Activated CD4-positive, alpha-beta T cell treated with anti-CD3 and anti-CD28 coated beads, Interleukin-2, amount 10 ng/mL, durations not matched to agents 24 days and 14 days (primary cell): ENCODE measurements around the gene HOMEZ. TPM values are rescaled to one million over a fixed set of nuclear protein-coding genes. Genes with fewer than 3 reads are reported as not detected.
"Not testable (repeated sequence)": the region's sequence is repeated elsewhere in the genome, so short reads cannot be mapped to it uniquely, and the experiment has no call there.

Experiments
- DNase-seq: peaks from one replicate; pipeline ENCODE4 v3.0.0; 2022
- H3K27ac Mint-ChIP-seq: one replicate; pipeline ENCODE4 v1.8.0; 2022; ENCODE audit warnings: mild to moderate bottlenecking, mixed read lengths
- H3K27me3 Mint-ChIP-seq: one replicate; pipeline ENCODE4 v1.8.0; 2022; ENCODE audit warnings: mixed read lengths
- H3K36me3 Mint-ChIP-seq: one replicate; pipeline ENCODE4 v1.8.0; 2022; ENCODE audit warnings: low read depth, mild to moderate bottlenecking, mixed read lengths
- H3K4me1 Mint-ChIP-seq: one replicate; pipeline ENCODE4 v1.8.0; 2021; ENCODE audit warnings: mixed read lengths
- H3K4me3 Mint-ChIP-seq: one replicate; pipeline ENCODE4 v1.8.0; 2022; ENCODE audit warnings: mild to moderate bottlenecking, moderate library complexity, mixed read lengths
- H3K9me3 Mint-ChIP-seq: one replicate; pipeline ENCODE4 v1.8.0; 2021; ENCODE audit warnings: mixed read lengths
- intact Hi-C: fragments of 100-400 bp; cut with micrococcal nuclease; formaldehyde crosslinking; loops from one replicate; pipeline ENCODE4 v1.15.1; 2023
- total RNA-seq: library from RNA; stranded (reverse); gene quantifications from 2 replicates; pipeline ENCODE4 v1.2.3, GENCODE V29; 2022

The HOMEZ gene
- total RNA-seq, result 12.9 and 13.5 TPM in 2 replicates

GRCh38 chr14:23286020-23286901, at the start of gene HOMEZ:
Gene HOMEZ (minus strand): TSS chr14:23286132. CDS start chr14:23285952, 180 bp downstream.
- intact Hi-C loops, result loop anchor here (1.0 to 5.0 kb wide), 4 partner anchors 9 to 189 kb away; partner anchors contain the start of genes ACIN1, C14orf119 and PABPN1
- Mint-ChIP-seq H3K36me3 (peaks cover 12% of the 10 kb centered on the region), H3K4me1 (peaks cover 20% of the 10 kb centered on the region), H3K27ac (peak within 1 kb of the TSS; percentile 94), H3K4me3 (peak within 1 kb of the TSS; percentile 99), H3K9me3 (no peaks in the 10 kb centered on the region), H3K27me3 (no peaks in the 10 kb centered on the region)
- peak; percentile 99 for DNase-seq

GRCh38 chr14:23335623-23336022, 49.7 kb upstream of the HOMEZ start:
- peaks cover 3% of the 10 kb centered on the region for H3K9me3 Mint-ChIP-seq
- intact Hi-C loops, result no loop called here
- no peak for DNase-seq
- no peaks in the 10 kb centered on the region for H3K4me1 Mint-ChIP-seq
- no peak overlapping the region for H3K4me3 Mint-ChIP-seq
- no peak overlapping the region for H3K27ac Mint-ChIP-seq
- H3K27me3 Mint-ChIP-seq, result peaks cover 25% of the 10 kb centered on the region
- no peaks in the 10 kb centered on the region for H3K36me3 Mint-ChIP-seq

GRCh38 chr14:23327947-23328744, 42.2 kb upstream of the HOMEZ start:
- H3K4me1 Mint-ChIP-seq, result peaks cover 5% of the 10 kb centered on the region
- DNase-seq, result peak; percentile 88
- H3K4me3 Mint-ChIP-seq, result no peak overlapping the region
- no peaks in the 10 kb centered on the region for H3K9me3 Mint-ChIP-seq
- H3K27ac Mint-ChIP-seq, result no peak overlapping the region
- intact Hi-C loops, result loop anchor here (1.0 to 2.0 kb wide), 4 partner anchors 25 to 235 kb away; partner anchors contain the start of gene SLC22A17
- peaks cover 30% of the 10 kb centered on the region for H3K36me3 Mint-ChIP-seq
- peaks cover 4% of the 10 kb centered on the region for H3K27me3 Mint-ChIP-seq

- H3K4me3 Mint-ChIP-seq, result no peak overlapping the region
- H3K4me1 Mint-ChIP-seq, result peaks cover 13% of the 10 kb centered on the region
- H3K36me3 Mint-ChIP-seq, result peaks cover 43% of the 10 kb centered on the region
- peaks cover 4% of the 10 kb centered on the region for H3K27me3 Mint-ChIP-seq
- intact Hi-C loops, result no loop called here
- H3K27ac Mint-ChIP-seq, result no peak overlapping the region
- no peak for DNase-seq
- H3K9me3 Mint-ChIP-seq, result no peaks in the 10 kb centered on the region
Observed at GRCh38 chr14:23326491-23327332, 40.8 kb upstream of the HOMEZ start.

GRCh38 chr14:23325746-23326145, 39.8 kb upstream of the HOMEZ start:
- H3K4me3 Mint-ChIP-seq, H3K27me3 Mint-ChIP-seq, H3K9me3 Mint-ChIP-seq, H3K27ac Mint-ChIP-seq, DNase-seq, intact Hi-C loops: not testable (repeated sequence)
- peaks cover 13% of the 10 kb centered on the region for H3K4me1 Mint-ChIP-seq
- peaks cover 46% of the 10 kb centered on the region for H3K36me3 Mint-ChIP-seq

GRCh38 chr14:23324993-23325392, 39.1 kb upstream of the HOMEZ start:
- no peak for DNase-seq
- H3K36me3 Mint-ChIP-seq, result peaks cover 48% of the 10 kb centered on the region
- H3K27me3 Mint-ChIP-seq, result no peaks in the 10 kb centered on the region
- H3K4me1 Mint-ChIP-seq, result peaks cover 21% of the 10 kb centered on the region
- no peak overlapping the region for H3K4me3 Mint-ChIP-seq
- H3K9me3 Mint-ChIP-seq, result peaks cover 3% of the 10 kb centered on the region
- intact Hi-C loops, result no loop called here
- no peak overlapping the region for H3K27ac Mint-ChIP-seq

GRCh38 chr14:23324455-23324846, 38.5 kb upstream of the HOMEZ start:
- Mint-ChIP-seq H3K27me3 (no peaks in the 10 kb centered on the region), H3K9me3 (peaks cover 8% of the 10 kb centered on the region), H3K4me1 (peaks cover 26% of the 10 kb centered on the region), H3K4me3 (no peak overlapping the region), H3K27ac (no peak overlapping the region), H3K36me3 (peaks cover 48% of the 10 kb centered on the region)
- intact Hi-C loops, result no loop called here
- no peak for DNase-seq

- intact Hi-C loops, result no loop called here
- no peak overlapping the region for H3K4me3 Mint-ChIP-seq
- H3K36me3 Mint-ChIP-seq, result peaks cover 48% of the 10 kb centered on the region
- no peaks in the 10 kb centered on the region for H3K27me3 Mint-ChIP-seq
- H3K9me3 Mint-ChIP-seq, result peaks cover 8% of the 10 kb centered on the region
- no peak overlapping the region for H3K27ac Mint-ChIP-seq
- H3K4me1 Mint-ChIP-seq, result peaks cover 26% of the 10 kb centered on the region
- DNase-seq, result no peak
Observed at GRCh38 chr14:23323838-23324454, 38.0 kb upstream of the HOMEZ start.

GRCh38 chr14:23322568-23323517, 36.9 kb upstream of the HOMEZ start:
- intact Hi-C loops, result no loop called here
- Mint-ChIP-seq H3K9me3 (peaks cover 8% of the 10 kb centered on the region), H3K4me3 (peak overlapping the region; percentile 90), H3K27ac (peak overlapping the region; percentile 96), H3K4me1 (peaks cover 25% of the 10 kb centered on the region), H3K36me3 (peaks cover 48% of the 10 kb centered on the region), H3K27me3 (no peaks in the 10 kb centered on the region)
- no peak for DNase-seq

- H3K27me3 Mint-ChIP-seq, result no peaks in the 10 kb centered on the region
Observed at GRCh38 chr14:23321572-23322547, 35.9 kb upstream of the HOMEZ start.

More at GRCh38 chr14:23321572-23322547, 35.9 kb upstream of the HOMEZ start:
- H3K4me3 Mint-ChIP-seq, result peak overlapping the region; percentile 90
- peaks cover 8% of the 10 kb centered on the region for H3K9me3 Mint-ChIP-seq
- H3K4me1 Mint-ChIP-seq, result peaks cover 24% of the 10 kb centered on the region
- peak overlapping the region; percentile 96 for H3K27ac Mint-ChIP-seq
- intact Hi-C loops, result loop anchor here (1.0 to 2.0 kb wide), 5 partner anchors 21 to 229 kb away; partner anchors contain the start of genes ACIN1, C14orf119, HOMEZ and NGDN
- DNase-seq, result peak; percentile 85
- H3K36me3 Mint-ChIP-seq, result peaks cover 46% of the 10 kb centered on the region
